Astrocyte of the spinal cord (primary cell): ENCODE measurements around the gene KIF26A.

ENCODE experiments used
- DNase-seq: peaks from one replicate; pipeline ENCODE4 v3.0.0; 2011; ENCODE audit warnings: low read depth, low spot score
- H3K4me3 ChIP-seq: 2 replicates; pipeline ENCODE4 v1.5.1; 2011; ENCODE audit warnings: low read depth, mild to moderate bottlenecking, low read length, moderate library complexity
- CTCF ChIP-seq: IDR thresholded peaks from 2 replicates; pipeline ENCODE4 v1.5.1; 2012; ENCODE audit warnings: low read depth, mild to moderate bottlenecking, low read length, inconsistent platforms
- in situ Hi-C: cut with HindIII; loops from 2 replicates; pipeline ENCODE4 v1.10.0; 2017; ENCODE audit warnings: low sequenced_read_pairs

KIF26A gene

GRCh38 chr14:104211741-104212140 lies 73.4 kb downstream of the KIF26A start:
- TF ChIP-seq CTCF: no peak
- in situ Hi-C loops: no loop called here
- no peak overlapping the region for H3K4me3 ChIP-seq
- no peak for DNase-seq

- in situ Hi-C loops: no loop called here
- no peak overlapping the region for H3K4me3 ChIP-seq
- TF ChIP-seq CTCF: no peak
- no peak for DNase-seq
These were observed 74.1 kb downstream of the KIF26A start for GRCh38 chr14:104212206-104213095.

GRCh38 chr14:104213301-104214034 lies 75.1 kb downstream of the KIF26A start:
- H3K4me3 ChIP-seq: no peak overlapping the region
- no peak for DNase-seq
- no peak for TF ChIP-seq CTCF
- in situ Hi-C loops: no loop called here

- DNase-seq: no peak
- no peak for TF ChIP-seq CTCF
- in situ Hi-C loops: no loop called here
These were observed 76.2 kb downstream of the KIF26A start for GRCh38 chr14:104214431-104215218.

GRCh38 chr14:104215706-104216334 lies 77.4 kb downstream of the KIF26A start:
- in situ Hi-C loops: no loop called here
- no peak for DNase-seq
- no peak for TF ChIP-seq CTCF
- no peak overlapping the region for H3K4me3 ChIP-seq

More at GRCh38 chr14:104214431-104215218, 76.2 kb downstream of the KIF26A start:
- H3K4me3 ChIP-seq: no peak overlapping the region

GRCh38 chr14:104216457-104216856 lies 78.1 kb downstream of the KIF26A start:
- TF ChIP-seq CTCF: no peak
- DNase-seq: no peak
- in situ Hi-C loops: no loop called here

More at GRCh38 chr14:104216457-104216856, 78.1 kb downstream of the KIF26A start:
- H3K4me3 ChIP-seq: no peak overlapping the region
